ENCODE measurements around the gene PDGFRB.

Gene PDGFRB

DNA sequence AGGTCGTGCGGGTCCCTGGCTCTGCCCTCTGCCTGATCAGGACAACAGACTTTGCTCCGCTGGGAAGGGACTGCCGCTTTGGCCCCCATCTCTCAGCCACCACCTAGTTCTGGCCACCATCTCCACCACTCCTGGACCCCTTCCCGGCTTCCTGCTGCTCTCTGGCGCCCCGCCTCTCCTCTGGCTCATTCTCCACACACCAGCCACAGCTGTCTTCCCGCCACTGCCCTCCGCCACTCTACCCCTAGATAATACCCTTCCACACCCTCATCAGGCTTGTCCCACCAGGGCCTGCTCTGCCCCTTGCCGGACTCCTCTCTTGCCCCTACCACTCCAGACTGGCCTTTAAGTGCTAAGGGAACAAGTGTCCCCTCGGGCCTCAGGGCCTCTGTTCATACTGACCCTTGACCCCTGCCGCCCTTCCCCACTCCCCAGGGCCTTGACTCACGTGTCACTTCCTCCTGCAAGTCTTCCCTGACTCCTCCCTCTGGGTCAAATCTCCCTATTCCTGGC, 8.0 kb upstream of the PDGFRB start:
- Histone ChIP-seq H3K4me2 (ENCODE audit: low read depth, low read length, poor library complexity, severe bottlenecking) (no peak overlapping the region), H3K9me2 (replicated peaks; ENCODE audit: insufficient read depth, low read length) (no peaks in the 10 kb centered on the region), H2AFZ (ENCODE audit: low read depth, low read length, severe bottlenecking) (no peak overlapping the region), H3K4me3 (ENCODE audit: insufficient read depth, low read length, poor library complexity, severe bottlenecking) (no peak overlapping the region), H3K9me3 (ENCODE audit: insufficient read depth, low read length) (no peaks in the 10 kb centered on the region), H3F3A (ENCODE audit: insufficient read depth) (no peaks in the 10 kb centered on the region), H4K20me1 (ENCODE audit: low read depth, low read length) (no peaks in the 10 kb centered on the region), H3K36me3 (ENCODE audit: low read length) (no peaks in the 10 kb centered on the region), H3K9ac (ENCODE audit: low read length) (no peak overlapping the region), H3K27me3 (ENCODE audit: low read length) (no peaks in the 10 kb centered on the region), H3K27ac (ENCODE audit: low read depth, low read length) (no peak overlapping the region), H3K79me2 (ENCODE audit: insufficient read depth, low read length) (no peaks in the 10 kb centered on the region)
- no peak for TF ChIP-seq EZH2phosphoT487 (conservative IDR thresholded peaks at IDR 0.05; ENCODE audit: low read length)
- TF ChIP-seq, protein P1, sequence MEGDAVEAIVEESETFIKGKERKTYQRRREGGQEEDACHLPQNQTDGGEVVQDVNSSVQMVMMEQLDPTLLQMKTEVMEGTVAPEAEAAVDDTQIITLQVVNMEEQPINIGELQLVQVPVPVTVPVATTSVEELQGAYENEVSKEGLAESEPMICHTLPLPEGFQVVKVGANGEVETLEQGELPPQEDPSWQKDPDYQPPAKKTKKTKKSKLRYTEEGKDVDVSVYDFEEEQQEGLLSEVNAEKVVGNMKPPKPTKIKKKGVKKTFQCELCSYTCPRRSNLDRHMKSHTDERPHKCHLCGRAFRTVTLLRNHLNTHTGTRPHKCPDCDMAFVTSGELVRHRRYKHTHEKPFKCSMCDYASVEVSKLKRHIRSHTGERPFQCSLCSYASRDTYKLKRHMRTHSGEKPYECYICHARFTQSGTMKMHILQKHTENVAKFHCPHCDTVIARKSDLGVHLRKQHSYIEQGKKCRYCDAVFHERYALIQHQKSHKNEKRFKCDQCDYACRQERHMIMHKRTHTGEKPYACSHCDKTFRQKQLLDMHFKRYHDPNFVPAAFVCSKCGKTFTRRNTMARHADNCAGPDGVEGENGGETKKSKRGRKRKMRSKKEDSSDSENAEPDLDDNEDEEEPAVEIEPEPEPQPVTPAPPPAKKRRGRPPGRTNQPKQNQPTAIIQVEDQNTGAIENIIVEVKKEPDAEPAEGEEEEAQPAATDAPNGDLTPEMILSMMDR (IDR thresholded peaks at IDR 0.05; ENCODE audit: insufficient read depth, low read length, poor library complexity, severe bottlenecking) = no peak

DNA sequence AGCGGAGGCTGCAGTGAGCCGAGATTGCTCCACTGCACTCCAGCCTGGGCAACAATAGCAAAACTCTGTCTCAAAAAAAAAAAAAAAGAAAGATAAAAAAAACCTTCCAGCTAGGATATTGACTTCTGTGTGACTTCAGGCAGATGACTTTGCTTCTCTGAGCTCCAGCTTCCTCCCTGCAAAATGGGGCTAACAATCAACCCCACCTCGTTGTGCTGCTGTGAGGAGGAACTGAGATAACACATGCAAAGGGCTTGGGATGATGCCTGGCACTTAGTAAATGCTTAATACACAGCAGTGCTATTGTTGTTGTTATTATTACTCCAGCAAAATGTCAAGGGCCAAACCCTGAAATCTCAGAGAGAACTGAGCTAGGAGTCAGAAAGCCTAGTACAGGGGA, 7.4 kb upstream of the PDGFRB start:
- Histone ChIP-seq H3K9ac (ENCODE audit: low read length) (no peak overlapping the region), H3K4me3 (ENCODE audit: insufficient read depth, low read length, poor library complexity, severe bottlenecking) (no peak overlapping the region), H3K27me3 (ENCODE audit: low read length) (no peaks in the 10 kb centered on the region), H3K9me2 (replicated peaks; ENCODE audit: insufficient read depth, low read length) (no peaks in the 10 kb centered on the region), H3K9me3 (ENCODE audit: insufficient read depth, low read length) (no peaks in the 10 kb centered on the region), H4K20me1 (ENCODE audit: low read depth, low read length) (no peaks in the 10 kb centered on the region), H3K27ac (ENCODE audit: low read depth, low read length) (no peak overlapping the region), H3K4me2 (ENCODE audit: low read depth, low read length, poor library complexity, severe bottlenecking) (no peak overlapping the region), H3K79me2 (ENCODE audit: insufficient read depth, low read length) (no peaks in the 10 kb centered on the region), H3F3A (ENCODE audit: insufficient read depth) (no peaks in the 10 kb centered on the region), H3K36me3 (ENCODE audit: low read length) (no peaks in the 10 kb centered on the region), H2AFZ (ENCODE audit: low read depth, low read length, severe bottlenecking) (no peak overlapping the region)
- no peak for TF ChIP-seq EZH2phosphoT487 (conservative IDR thresholded peaks at IDR 0.05; ENCODE audit: low read length)
- TF ChIP-seq, protein P1 (IDR thresholded peaks at IDR 0.05; ENCODE audit: insufficient read depth, low read length, poor library complexity, severe bottlenecking) = no peak

DNA sequence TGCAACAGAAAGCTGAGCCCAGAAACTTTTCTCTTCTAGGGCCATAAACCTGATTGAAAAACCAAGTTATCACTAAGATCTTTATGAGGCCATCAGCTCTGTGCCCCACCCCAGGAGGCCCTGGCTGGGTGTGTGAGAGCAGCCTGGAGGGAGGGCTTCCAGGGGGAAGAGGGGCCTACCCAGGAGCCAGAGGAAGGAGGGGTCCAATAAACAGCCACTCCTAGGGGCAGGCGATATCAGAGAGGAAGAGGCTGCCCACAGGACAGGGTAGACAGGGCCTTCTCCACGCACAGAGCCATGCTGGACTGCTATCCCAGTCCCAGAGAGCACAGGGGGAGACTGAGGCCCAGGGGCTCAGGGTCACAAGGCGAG, 6.5 kb upstream of the PDGFRB start:
- Histone ChIP-seq H3K27ac (ENCODE audit: low read depth, low read length) (no peak overlapping the region), H4K20me1 (ENCODE audit: low read depth, low read length) (no peaks in the 10 kb centered on the region), H3F3A (ENCODE audit: insufficient read depth) (no peaks in the 10 kb centered on the region), H3K27me3 (ENCODE audit: low read length) (no peaks in the 10 kb centered on the region), H3K79me2 (ENCODE audit: insufficient read depth, low read length) (no peaks in the 10 kb centered on the region), H3K9ac (ENCODE audit: low read length) (no peak overlapping the region), H3K9me2 (replicated peaks; ENCODE audit: insufficient read depth, low read length) (no peaks in the 10 kb centered on the region), H3K4me3 (ENCODE audit: insufficient read depth, low read length, poor library complexity, severe bottlenecking) (no peak overlapping the region), H3K9me3 (ENCODE audit: insufficient read depth, low read length) (no peaks in the 10 kb centered on the region), H3K4me2 (ENCODE audit: low read depth, low read length, poor library complexity, severe bottlenecking) (no peak overlapping the region), H3K36me3 (ENCODE audit: low read length) (no peaks in the 10 kb centered on the region), H2AFZ (ENCODE audit: low read depth, low read length, severe bottlenecking) (no peak overlapping the region)
- no peak for TF ChIP-seq EZH2phosphoT487 (conservative IDR thresholded peaks at IDR 0.05; ENCODE audit: low read length)
- TF ChIP-seq, protein P1 (IDR thresholded peaks at IDR 0.05; ENCODE audit: insufficient read depth, low read length, poor library complexity, severe bottlenecking) = no peak

Measured in SU-DHL-6 (cell line).